Upper lobe of right lung (tissue), 1 donor: ENCODE measurements around the gene NRG2. TPM values are rescaled to one million over a fixed set of nuclear protein-coding genes. Genes with fewer than 3 reads are reported as not detected.

ENCODE experiments used
- ATAC-seq: fragments of 200-7000 bp; cut with Tn5 transposase; one replicate; pipeline ENCODE4 v1.9.1; 2020; ENCODE audit warnings: mild to moderate bottlenecking, moderate library complexity
- DNase-seq: peaks from one replicate; pipeline ENCODE4 v3.0.0-alpha.2; 2020
- H3K27ac ChIP-seq: fragments of 200-600 bp; one replicate; pipeline ENCODE4 v1.8.0; 2022
- H3K27me3 ChIP-seq: fragments of 200-600 bp; one replicate; pipeline ENCODE4 v1.8.0; 2022; ENCODE audit warnings: mild to moderate bottlenecking
- H3K36me3 ChIP-seq: fragments of 200-600 bp; one replicate; pipeline ENCODE4 v1.8.0; 2022
- H3K4me1 ChIP-seq: fragments of 200-600 bp; one replicate; pipeline ENCODE4 v1.8.0; 2022
- H3K4me3 ChIP-seq: fragments of 200-600 bp; one replicate; pipeline ENCODE4 v1.8.0; 2022; ENCODE audit warnings: mild to moderate bottlenecking
- H3K9me3 ChIP-seq: fragments of 200-600 bp; one replicate; pipeline ENCODE4 v1.8.0; 2022
- CTCF ChIP-seq: fragments of 200-600 bp; IDR thresholded peaks from one replicate; pipeline ENCODE4 v1.8.0; 2022; ENCODE audit warnings: antibody characterized with exemption
- intact Hi-C: fragments of 100-400 bp; cut with DNase I; formaldehyde crosslinking; loops from one replicate; pipeline ENCODE4 v1.11.0; 2022
- total RNA-seq: library from RNA; stranded (reverse); fragmentation: NEBNext Ultra II Directional; extraction: Animal tissue kit (Norgen Biotek cat#: 25700); gene quantifications from one replicate; pipeline ENCODE4 v1.2.1, GENCODE V29; 2021
- donor health status: DM: no; HTN: yes; CAD: no; lungs with severe emphysema.

The NRG2 gene
- total RNA-seq, 1 donor from 2014 or later, result 1.4 TPM

GRCh38 chr5:140041492-140042392 lies 1.4 kb downstream of the NRG2 start:
- intact Hi-C loops, result no loop called here
- peaks cover 19% of the 10 kb centered on the region for H3K4me1 ChIP-seq
- TF ChIP-seq CTCF, result no peak
- H3K4me3 ChIP-seq, result peak overlapping the region; percentile 55
- DNase-seq, result peak; percentile 65
- no peak overlapping the region for H3K27ac ChIP-seq
- peak; percentile 56 for ATAC-seq
- no peaks in the 10 kb centered on the region for H3K27me3 ChIP-seq
- no peaks in the 10 kb centered on the region for H3K9me3 ChIP-seq
- H3K36me3 ChIP-seq, result no peaks in the 10 kb centered on the region

- Histone ChIP-seq H3K27me3 (no peaks in the 10 kb centered on the region), H3K4me3 (peak overlapping the region; percentile 55), H3K9me3 (no peaks in the 10 kb centered on the region), H3K36me3 (no peaks in the 10 kb centered on the region), H3K27ac (no peak overlapping the region), H3K4me1 (peaks cover 19% of the 10 kb centered on the region)
- ATAC-seq (no peak), DNase-seq (no peak)
- TF ChIP-seq CTCF, result no peak
- intact Hi-C loops, result no loop called here
These were observed 2.0 kb downstream of the NRG2 start for GRCh38 chr5:140041099-140041491.

GRCh38 chr5:140040358-140040757 lies 2.7 kb downstream of the NRG2 start:
- intact Hi-C loops, result no loop called here
- TF ChIP-seq CTCF, result no peak
- no peaks in the 10 kb centered on the region for H3K27me3 ChIP-seq
- no peak overlapping the region for H3K27ac ChIP-seq
- H3K4me1 ChIP-seq, result peaks cover 19% of the 10 kb centered on the region
- H3K4me3 ChIP-seq, result no peak overlapping the region
- ATAC-seq (no peak), DNase-seq (no peak)
- no peaks in the 10 kb centered on the region for H3K9me3 ChIP-seq
- no peaks in the 10 kb centered on the region for H3K36me3 ChIP-seq

GRCh38 chr5:140039561-140039960 lies 3.5 kb downstream of the NRG2 start:
- intact Hi-C loops, result no loop called here
- peak; percentile 28 for ATAC-seq
- DNase-seq, result no peak
- H3K4me3 ChIP-seq, result no peak overlapping the region
- H3K9me3 ChIP-seq, result no peaks in the 10 kb centered on the region
- H3K4me1 ChIP-seq, result peaks cover 19% of the 10 kb centered on the region
- H3K27me3 ChIP-seq, result no peaks in the 10 kb centered on the region
- no peak for TF ChIP-seq CTCF
- H3K36me3 ChIP-seq, result no peaks in the 10 kb centered on the region
- no peak overlapping the region for H3K27ac ChIP-seq

GRCh38 chr5:140038373-140038957 lies 4.6 kb downstream of the NRG2 start:
- Histone ChIP-seq H3K9me3 (no peaks in the 10 kb centered on the region), H3K27ac (no peak overlapping the region), H3K27me3 (no peaks in the 10 kb centered on the region), H3K4me1 (peaks cover 19% of the 10 kb centered on the region), H3K36me3 (no peaks in the 10 kb centered on the region), H3K4me3 (peak overlapping the region; percentile 51)
- no peak for ATAC-seq
- no peak for TF ChIP-seq CTCF
- intact Hi-C loops, result no loop called here
- DNase-seq, result no peak
